ENCODE data around the gene SFMBT1.

GRCh38 chr3:52934630-52935530 is 111.0 kb downstream of the SFMBT1 start:
- peak; percentile 94 for TF ChIP-seq CTCF (conservative IDR thresholded peaks at IDR 0.05; ENCODE audit: low read length)
- no peak for TF ChIP-seq EZH2phosphoT487 (IDR thresholded peaks at IDR 0.05; ENCODE audit: borderline replicate concordance, low read depth, low read length)

All from OCI-LY7 (cell line).